GM19043 (cell line): ENCODE results near the gene HSPD1.

Source experiments
- ATAC-seq: cut with Tn5 transposase; IDR thresholded peaks from one replicate; pipeline ENCODE4 v1.9.1; 2021; ENCODE audit warnings: low read depth; ENCODE audit not compliant: unreplicated experiment

HSPD1 gene

DNA sequence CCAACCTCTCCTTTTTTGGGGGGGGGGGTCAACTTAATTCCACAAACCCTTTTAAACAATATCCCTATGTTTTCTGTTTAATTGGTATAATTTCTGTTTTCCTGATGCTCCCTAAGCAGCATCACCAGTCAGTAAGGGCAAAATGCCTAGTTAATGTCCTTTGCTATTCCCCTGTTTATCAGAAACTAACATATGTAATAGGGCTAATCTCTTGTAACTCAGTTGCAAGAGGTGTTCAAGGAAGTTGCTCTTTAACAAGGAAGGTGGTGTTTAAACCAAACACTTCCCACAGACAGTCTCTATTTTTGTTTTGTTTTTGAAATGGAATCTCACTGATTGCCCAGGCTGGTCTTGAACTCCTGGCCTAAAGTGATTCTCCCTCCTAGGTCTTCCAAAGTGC lies 52.8 kb downstream of the HSPD1 start:
- no peak for ATAC-seq

DNA sequence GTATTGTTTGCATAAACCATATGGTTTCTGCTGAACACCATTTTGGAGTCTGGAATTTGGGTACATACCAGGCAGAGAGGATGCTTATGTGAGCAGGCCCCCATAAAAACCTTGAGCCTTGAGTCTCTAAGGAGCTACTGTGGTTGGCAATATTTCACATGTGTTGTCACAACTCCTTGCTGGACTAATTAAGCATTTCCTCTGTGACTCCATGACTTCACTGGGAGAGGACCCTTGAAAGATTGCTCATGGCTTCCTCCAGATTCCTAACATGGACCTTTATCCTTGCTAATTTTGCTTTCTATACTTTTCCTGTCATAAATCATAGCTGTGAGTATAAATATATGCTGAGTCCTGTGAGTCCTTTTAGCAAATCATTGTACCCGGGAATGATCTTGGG lies 53.9 kb downstream of the HSPD1 start:
- no peak for ATAC-seq

DNA sequence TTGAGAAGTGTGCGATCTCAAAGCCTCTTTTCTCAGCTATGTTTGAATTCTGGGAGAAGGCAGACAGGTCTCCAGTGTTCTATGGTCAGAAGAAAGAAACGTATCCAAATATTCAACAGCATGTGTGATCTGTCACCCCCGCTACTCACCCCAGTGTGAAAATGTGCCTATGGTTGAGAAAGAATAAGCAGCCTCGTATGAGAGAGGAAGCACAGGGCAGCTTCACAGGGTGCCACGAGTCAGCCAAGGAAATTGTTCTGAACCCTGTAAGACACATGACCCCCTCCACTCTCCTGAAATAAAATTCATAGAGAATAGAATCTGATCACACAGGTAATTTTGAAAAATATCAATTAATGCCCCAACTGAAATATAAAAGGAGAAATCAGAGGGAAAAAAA lies 56.8 kb downstream of the HSPD1 start:
- ATAC-seq = no peak

DNA sequence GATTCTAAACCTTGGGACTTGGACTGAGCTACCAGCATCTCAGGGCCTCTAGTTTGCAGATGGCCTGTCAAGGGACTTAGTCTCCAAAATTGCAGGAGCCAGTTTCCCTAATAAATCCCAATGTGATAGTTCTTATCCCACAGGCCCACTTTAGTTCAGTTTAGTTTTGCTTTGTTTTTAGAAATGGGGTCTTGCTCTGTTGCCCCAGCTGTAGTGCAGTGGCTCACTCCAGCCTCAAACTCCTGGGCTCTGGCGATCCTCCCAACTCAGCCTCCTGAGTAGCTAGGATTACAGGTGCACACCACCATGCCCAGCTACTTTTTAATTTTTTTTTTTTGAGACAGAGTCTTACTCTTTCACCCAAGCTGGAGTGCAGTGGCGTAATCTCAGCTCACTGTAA lies 62.3 kb downstream of the HSPD1 start:
- no peak for ATAC-seq
